ENCODE data around the gene LINC00632.

LINC00632 gene

GRCh38 chrX:140710710-140711109 lies 1.2 kb downstream of the LINC00632 start:
- Histone ChIP-seq H3K23ac (ENCODE audit: low read length) (no peak overlapping the region), H4K91ac (ENCODE audit: low read depth, low read length) (no peak overlapping the region), H2BK5ac (ENCODE audit: low read depth, low read length, poor library complexity) (no peak overlapping the region), H3K4me3 (ENCODE audit: low read depth, low read length) (no peak overlapping the region), H3K79me2 (ENCODE audit: control insufficient read depth, insufficient read depth, low read length, poor library complexity) (no peaks in the 10 kb centered on the region), H3K27me3 (ENCODE audit: insufficient read depth, low read length) (no peaks in the 10 kb centered on the region), H3K4me2 (ENCODE audit: low read length) (peak overlapping the region; percentile 34), H2BK12ac (ENCODE audit: low read length) (no peak overlapping the region), H3K27ac (ENCODE audit: low read depth, low read length) (no peak overlapping the region), H2AFZ (ENCODE audit: insufficient read depth, low read length, poor library complexity) (no peak overlapping the region), H3K9me3 (ENCODE audit: insufficient read depth, low read depth, low read length) (no peaks in the 10 kb centered on the region), H3K4ac (ENCODE audit: low read depth, low read length) (no peak overlapping the region), H3K9ac (ENCODE audit: low read length) (no peak overlapping the region), H3K4me1 (ENCODE audit: control insufficient read depth in 1 of 2, insufficient read depth in 2 of 2, low read length in 2 of 2) (peaks cover 7 to 12% of the 10 kb centered on the region in 2 experiments), H4K12ac (ENCODE audit: low read depth, low read length) (no peak overlapping the region), H2AK5ac (ENCODE audit: low read length) (no peak overlapping the region), H2BK120ac (ENCODE audit: insufficient read depth, low read length, poor library complexity) (no peak overlapping the region), H3K14ac (ENCODE audit: low read length) (no peak overlapping the region), H3K36me3 (ENCODE audit: control insufficient read depth in 1 of 2, insufficient read depth in 2 of 2, low read length in 2 of 2) (no peaks in the 10 kb centered on the region), H3K79me1 (ENCODE audit: low read length) (peaks cover 8% of the 10 kb centered on the region), H3K18ac (ENCODE audit: low read length) (no peak overlapping the region), H4K8ac (ENCODE audit: low read depth, low read length) (no peak overlapping the region)
- WGBS (ENCODE audit: extremely low coverage, insufficient coverage, insufficient read length) = no CpG with 5 or more reads among the region's 6 CpGs
- DNase-seq = no peak

GRCh38 chrX:140711894-140712293 lies 2.3 kb downstream of the LINC00632 start:
- Histone ChIP-seq H2AFZ (ENCODE audit: insufficient read depth, low read length, poor library complexity) (no peak overlapping the region), H4K91ac (ENCODE audit: low read depth, low read length) (no peak overlapping the region), H3K4me3 (ENCODE audit: low read depth, low read length) (no peak overlapping the region), H3K79me2 (ENCODE audit: control insufficient read depth, insufficient read depth, low read length, poor library complexity) (no peaks in the 10 kb centered on the region), H4K12ac (ENCODE audit: low read depth, low read length) (no peak overlapping the region), H3K14ac (ENCODE audit: low read length) (no peak overlapping the region), H3K4ac (ENCODE audit: low read depth, low read length) (no peak overlapping the region), H2BK120ac (ENCODE audit: insufficient read depth, low read length, poor library complexity) (no peak overlapping the region), H3K36me3 (ENCODE audit: control insufficient read depth in 1 of 2, insufficient read depth in 2 of 2, low read length in 2 of 2) (no peaks in the 10 kb centered on the region), H4K8ac (ENCODE audit: low read depth, low read length) (no peak overlapping the region), H3K4me1 (ENCODE audit: control insufficient read depth in 1 of 2, insufficient read depth in 2 of 2, low read length in 2 of 2) (peaks cover 7 to 12% of the 10 kb centered on the region in 2 experiments), H2AK5ac (ENCODE audit: low read length) (no peak overlapping the region), H3K27me3 (ENCODE audit: insufficient read depth, low read length) (no peaks in the 10 kb centered on the region), H3K27ac (ENCODE audit: low read depth, low read length) (no peak overlapping the region), H3K18ac (ENCODE audit: low read length) (no peak overlapping the region), H3K23ac (ENCODE audit: low read length) (no peak overlapping the region), H2BK12ac (ENCODE audit: low read length) (no peak overlapping the region), H3K4me2 (ENCODE audit: low read length) (no peak overlapping the region), H3K9me3 (ENCODE audit: insufficient read depth, low read depth, low read length) (no peaks in the 10 kb centered on the region), H3K79me1 (ENCODE audit: low read length) (peaks cover 8% of the 10 kb centered on the region), H2BK5ac (ENCODE audit: low read depth, low read length, poor library complexity) (no peak overlapping the region), H3K9ac (ENCODE audit: low read length) (no peak overlapping the region)
- no peak for DNase-seq
- no CpG with 5 or more reads among the region's 4 CpGs for WGBS (ENCODE audit: extremely low coverage, insufficient coverage, insufficient read length)

GRCh38 chrX:140712413-140713173 lies 3.0 kb downstream of the LINC00632 start:
- H2AK5ac ChIP-seq (ENCODE audit: low read length) = no peak overlapping the region
- no peak overlapping the region for H4K12ac ChIP-seq (ENCODE audit: low read depth, low read length)
- peaks cover 8% of the 10 kb centered on the region for H3K79me1 ChIP-seq (ENCODE audit: low read length)
- H3K18ac ChIP-seq (ENCODE audit: low read length) = no peak overlapping the region
- H3K36me3 ChIP-seq (ENCODE audit: control insufficient read depth in 1 of 2, insufficient read depth in 2 of 2, low read length in 2 of 2) = no peaks in the 10 kb centered on the region
- no peak overlapping the region for H4K8ac ChIP-seq (ENCODE audit: low read depth, low read length)
- no peak overlapping the region for H2AFZ ChIP-seq (ENCODE audit: insufficient read depth, low read length, poor library complexity)
- peak overlapping the region; percentile 84 for H2BK12ac ChIP-seq (ENCODE audit: low read length)
- no peaks in the 10 kb centered on the region for H3K27me3 ChIP-seq (ENCODE audit: insufficient read depth, low read length)
- H2BK5ac ChIP-seq (ENCODE audit: low read depth, low read length, poor library complexity) = no peak overlapping the region
- no peak overlapping the region for H4K91ac ChIP-seq (ENCODE audit: low read depth, low read length)
- peaks cover 7 to 12% of the 10 kb centered on the region in 2 experiments for H3K4me1 ChIP-seq (ENCODE audit: control insufficient read depth in 1 of 2, insufficient read depth in 2 of 2, low read length in 2 of 2)
- no peak overlapping the region for H3K4ac ChIP-seq (ENCODE audit: low read depth, low read length)
- no peak overlapping the region for H3K23ac ChIP-seq (ENCODE audit: low read length)
- no peak for DNase-seq
- H3K79me2 ChIP-seq (ENCODE audit: control insufficient read depth, insufficient read depth, low read length, poor library complexity) = no peaks in the 10 kb centered on the region
- H2BK120ac ChIP-seq (ENCODE audit: insufficient read depth, low read length, poor library complexity) = no peak overlapping the region
- H3K27ac ChIP-seq (ENCODE audit: low read depth, low read length) = peak overlapping the region; percentile 70
- H3K4me3 ChIP-seq (ENCODE audit: low read depth, low read length) = no peak overlapping the region
- no peak overlapping the region for H3K14ac ChIP-seq (ENCODE audit: low read length)
- no CpG with 5 or more reads among the region's 16 CpGs for WGBS (ENCODE audit: extremely low coverage, insufficient coverage, insufficient read length)
- H3K4me2 ChIP-seq (ENCODE audit: low read length) = peak overlapping the region; percentile 39
- H3K9ac ChIP-seq (ENCODE audit: low read length) = no peak overlapping the region
- H3K9me3 ChIP-seq (ENCODE audit: insufficient read depth, low read depth, low read length) = no peaks in the 10 kb centered on the region

GRCh38 chrX:140713174-140713539 lies 3.6 kb downstream of the LINC00632 start:
- Histone ChIP-seq H3K14ac (ENCODE audit: low read length) (no peak overlapping the region), H3K9ac (ENCODE audit: low read length) (no peak overlapping the region), H2BK12ac (ENCODE audit: low read length) (no peak overlapping the region), H4K8ac (ENCODE audit: low read depth, low read length) (no peak overlapping the region), H4K12ac (ENCODE audit: low read depth, low read length) (no peak overlapping the region), H2BK5ac (ENCODE audit: low read depth, low read length, poor library complexity) (no peak overlapping the region), H3K4ac (ENCODE audit: low read depth, low read length) (no peak overlapping the region), H3K27ac (ENCODE audit: low read depth, low read length) (peak overlapping the region; percentile 70), H3K4me3 (ENCODE audit: low read depth, low read length) (no peak overlapping the region), H3K27me3 (ENCODE audit: insufficient read depth, low read length) (no peaks in the 10 kb centered on the region), H3K9me3 (ENCODE audit: insufficient read depth, low read depth, low read length) (no peaks in the 10 kb centered on the region), H3K4me1 (ENCODE audit: control insufficient read depth in 1 of 2, insufficient read depth in 2 of 2, low read length in 2 of 2) (peaks cover 7 to 12% of the 10 kb centered on the region in 2 experiments), H3K18ac (ENCODE audit: low read length) (no peak overlapping the region), H2AK5ac (ENCODE audit: low read length) (no peak overlapping the region), H4K91ac (ENCODE audit: low read depth, low read length) (peak overlapping the region; percentile 47), H3K4me2 (ENCODE audit: low read length) (peak overlapping the region; percentile 39), H2BK120ac (ENCODE audit: insufficient read depth, low read length, poor library complexity) (no peak overlapping the region), H3K23ac (ENCODE audit: low read length) (no peak overlapping the region), H3K79me2 (ENCODE audit: control insufficient read depth, insufficient read depth, low read length, poor library complexity) (no peaks in the 10 kb centered on the region), H2AFZ (ENCODE audit: insufficient read depth, low read length, poor library complexity) (peak overlapping the region; percentile 33), H3K79me1 (ENCODE audit: low read length) (peaks cover 8% of the 10 kb centered on the region), H3K36me3 (ENCODE audit: control insufficient read depth in 1 of 2, insufficient read depth in 2 of 2, low read length in 2 of 2) (no peaks in the 10 kb centered on the region)
- no CpG with 5 or more reads among the region's 6 CpGs for WGBS (ENCODE audit: extremely low coverage, insufficient coverage, insufficient read length)
- no peak for DNase-seq
